Adrenal gland (tissue), 12 donors: ENCODE measurements around the gene AMZ1. TPM values are rescaled to one million over a fixed set of nuclear protein-coding genes. Genes with fewer than 3 reads are reported as not detected.

Experiments
- DNase-seq, 7 donors: peaks; one replicate each; pipeline ENCODE4 v3.0.0-alpha.2; 2019 to 2020
- H3K27ac ChIP-seq, 5 donors: fragments of 200-600 bp; sonication (generic) in 4 of 5; 1 replicate in 3 of 5; 2 replicates in 2 of 5; pipeline versions ENCODE4 v1.5.1 to v1.8.0; 2016 to 2020; ENCODE audit warnings: mild to moderate bottlenecking in 1 of 5
- H3K27me3 ChIP-seq: fragments of 200-600 bp; 2 replicates; pipeline ENCODE4 v1.8.0; 2021
- H3K36me3 ChIP-seq, 2 donors: fragments of 200-600 bp; replicated peaks in 1 of 2; 1 replicate in 1 of 2; 2 replicates in 1 of 2; pipeline versions ENCODE4 v1.5.1 to v1.8.0; 2018 to 2022
- H3K4me1 ChIP-seq, 2 donors: fragments of 200-600 bp; replicated peaks in 1 of 2; 1 replicate in 1 of 2; 2 replicates in 1 of 2; pipeline versions ENCODE4 v1.5.1 to v1.8.0; 2018 to 2021
- H3K4me3 ChIP-seq, 4 donors: fragments of 200-600 bp; sonication (generic) in 3 of 4; one replicate each; pipeline ENCODE4 v1.5.1; 2016 to 2018
- H3K9me3 ChIP-seq, 3 donors: fragments of 200-600 bp; sonication (generic) in 1 of 3; replicated peaks in 1 of 3; 1 replicate in 2 of 3; 2 replicates in 1 of 3; pipeline versions ENCODE4 v1.5.1 to v1.8.0; 2016 to 2021
- CTCF ChIP-seq, 6 experiments: fragments of 450-650 bp in 4 of 6; fragments of 200-600 bp in 2 of 6; sonication (generic) in 1 of 6; IDR thresholded peaks; 1 replicate in 5 of 6; 2 replicates in 1 of 6; pipeline versions ENCODE4 v1.5.1 to v1.8.0; 2016 to 2021; ENCODE audit warnings: antibody characterized with exemption in 6 of 6, mild to moderate bottlenecking in 2 of 6, moderate library complexity in 1 of 6
- POLR2A ChIP-seq, 2 donors: fragments of 450-650 bp; IDR thresholded peaks; one replicate each; pipeline ENCODE4 v1.6.1; 2017; ENCODE audit warnings: antibody characterized with exemption in 2 of 2, mild to moderate bottlenecking in 2 of 2, moderate library complexity in 1 of 2
- WGBS, 4 donors: extraction: QIAGEN DNeasy Blood & Tissue Kit in 2 of 4; methylation state at CpG; one replicate each; pipeline versions ENCODE4 v1.1.5 to v1.1.7; 2013 to 2017; 5-methylcytosine and 5-hydroxymethylcytosine counted together
- intact Hi-C, 2 donors: fragments of 100-400 bp; cut with DNase I; formaldehyde crosslinking; loops; one replicate each; pipeline versions ENCODE4 v1.14.1 to v1.15.0; 2022 to 2023
- polyA plus RNA-seq, 3 donors: library from polyadenylated mRNA; stranded (reverse); fragments of 200-250 nt in 2 of 3; fragments of 350-450 nt in 1 of 3; fragmentation: Illumina TruSeq in 1 of 3; extraction: RNeasy Lipid Tissue Mini Kit (QIAGEN cat#74804) in 1 of 3; gene quantifications; one replicate each; pipeline ENCODE4 v1.2.3, GENCODE V29; 2013 to 2014
- total RNA-seq, 9 donors: library from RNA; depleted of rRNA in 4 of 9; stranded (reverse); fragments of >200 nt in 4 of 9; fragments of 120-200 nt in 1 of 9; fragmentation: NEBNext Ultra II Directional in 1 of 9; extraction: Animal tissue kit (Norgen Biotek cat#: 25700) in 1 of 9; gene quantifications; one replicate each; pipeline versions ENCODE4 v1.1.0 to v1.2.4, GENCODE V29; 2013 to 2023
- donor health status: healthy with polysubstance abuse.
- donor health status: Bipolar disorder and iron deficiency.
- donor health status: DM: yes; HTN: yes; CAD: no.
- donor health status: DM: no; HTN: no; CAD: no.
- donor health status: DM: no; HTN: no; CAD: no.
- donor health status: DM: yes; HTN: yes; CAD: no.

AMZ1 gene
- total and polyA plus RNA-seq, 12 donors, result 0.06 to 0.36 (median 0.11) TPM; not detected in 6

- Histone ChIP-seq H3K4me3 (no peak overlapping the region), H3K36me3 (no peaks in the 10 kb centered on the region), H3K4me1 (no peaks in the 10 kb centered on the region), H3K27me3 (no peaks in the 10 kb centered on the region), H3K9me3 (no peaks in the 10 kb centered on the region), H3K27ac (no peak overlapping the region)
- TF ChIP-seq CTCF (IDR thresholded peaks at IDR 0.05) (no peak), POLR2A (IDR thresholded peaks at IDR 0.05) (no peak)
- 55 to 70% (median 64%) methylated on average over 18 of the region's 18 CpGs for WGBS, 4 donors
- DNase-seq, result no peak
- intact Hi-C loops, result no loop called here
Measured at GRCh38 chr7:2698581-2699288, 10.7 kb downstream of the AMZ1 start.

- no peaks in the 10 kb centered on the region for H3K36me3 ChIP-seq
- intact Hi-C loops, result no loop called here
- H3K27ac ChIP-seq, result no peak overlapping the region
- no peak for DNase-seq
- no peak overlapping the region for H3K4me3 ChIP-seq
- WGBS, 4 donors, result 69 to 74% (median 70%) methylated on average over 10 to 15 of the region's 15 CpGs
- no peaks in the 10 kb centered on the region for H3K9me3 ChIP-seq
- no peaks in the 10 kb centered on the region for H3K4me1 ChIP-seq
- H3K27me3 ChIP-seq, result no peaks in the 10 kb centered on the region
- TF ChIP-seq CTCF (IDR thresholded peaks at IDR 0.05), result no peak
- no peak for TF ChIP-seq POLR2A (IDR thresholded peaks at IDR 0.05)
Measured at GRCh38 chr7:2699289-2699620, 11.3 kb downstream of the AMZ1 start.

- intact Hi-C loops, result no loop called here
- WGBS, 4 donors, result 89 to 93% (median 91%) methylated on average over 20 to 40 of the region's 40 CpGs
- Histone ChIP-seq H3K4me3 (no peak overlapping the region), H3K36me3 (no peaks in the 10 kb centered on the region), H3K27me3 (no peaks in the 10 kb centered on the region), H3K4me1 (no peaks in the 10 kb centered on the region), H3K9me3 (no peaks in the 10 kb centered on the region), H3K27ac (no peak overlapping the region)
- TF ChIP-seq CTCF (IDR thresholded peaks at IDR 0.05), result no peak
- no peak for TF ChIP-seq POLR2A (IDR thresholded peaks at IDR 0.05)
- DNase-seq, result no peak
Measured at GRCh38 chr7:2700141-2700850, 12.3 kb downstream of the AMZ1 start.

GRCh38 chr7:2701424-2701823 is 13.4 kb downstream of the AMZ1 start:
- Histone ChIP-seq H3K27ac (no peak overlapping the region), H3K36me3 (no peaks in the 10 kb centered on the region), H3K9me3 (no peaks in the 10 kb centered on the region), H3K27me3 (no peaks in the 10 kb centered on the region), H3K4me3 (no peak overlapping the region), H3K4me1 (no peaks in the 10 kb centered on the region)
- TF ChIP-seq POLR2A (IDR thresholded peaks at IDR 0.05) (no peak), CTCF (IDR thresholded peaks at IDR 0.05) (no peak)
- 82 to 93% (median 85%) methylated on average over 6 to 17 of the region's 17 CpGs; no CpG with 5 or more reads in 1 of the 4 donors for WGBS, 4 donors
- DNase-seq, result no peak
- intact Hi-C loops, result no loop called here
